Effector memory CD4-positive, alpha-beta T cell (primary cell): ENCODE data around the gene CCDC14.

Experiments
- DNase-seq, 3 donors: peaks; one replicate each; pipeline ENCODE4 v3.0.0-alpha.2; 2020
- H3K27ac ChIP-seq: 2 replicates; pipeline ENCODE4 v1.7.0; 2013; ENCODE audit warnings: mild to moderate bottlenecking, low read length, moderate library complexity; ENCODE audit not compliant: insufficient read depth, poor library complexity, severe bottlenecking
- H3K27me3 ChIP-seq: replicated peaks from 2 replicates; pipeline ENCODE4 v1.7.0; 2013; ENCODE audit warnings: mild to moderate bottlenecking, low read length; ENCODE audit not compliant: insufficient read depth, control insufficient read depth, poor library complexity, severe bottlenecking
- H3K36me3 ChIP-seq: 2 replicates; pipeline ENCODE4 v1.7.0; 2013; ENCODE audit warnings: mild to moderate bottlenecking, low read length, moderate library complexity; ENCODE audit not compliant: control insufficient read depth, insufficient read depth
- H3K4me1 ChIP-seq: 2 replicates; pipeline ENCODE4 v1.7.0; 2013; ENCODE audit warnings: low read length, mild to moderate bottlenecking; ENCODE audit not compliant: control insufficient read depth, insufficient read depth, poor library complexity, severe bottlenecking
- H3K4me3 ChIP-seq: 2 replicates; pipeline ENCODE4 v1.7.0; 2013; ENCODE audit warnings: low read length, low read depth, mild to moderate bottlenecking; ENCODE audit not compliant: insufficient read depth, poor library complexity, severe bottlenecking
- H3K9me3 ChIP-seq: 2 replicates; pipeline ENCODE4 v1.7.0; 2013; ENCODE audit warnings: mild to moderate bottlenecking, low read length, moderate library complexity; ENCODE audit not compliant: control insufficient read depth

CCDC14 gene

GRCh38 chr3:123883701-123884202 is 77.3 kb downstream of the CCDC14 start:
- peaks cover 6% of the 10 kb centered on the region for H3K4me1 ChIP-seq
- H3K27me3 ChIP-seq: peaks cover 16% of the 10 kb centered on the region
- no peaks in the 10 kb centered on the region for H3K9me3 ChIP-seq
- DNase-seq: no peak
- H3K27ac ChIP-seq: no peak overlapping the region
- H3K4me3 ChIP-seq: no peak overlapping the region
- no peaks in the 10 kb centered on the region for H3K36me3 ChIP-seq

- Histone ChIP-seq H3K27me3 (peaks cover 16% of the 10 kb centered on the region), H3K27ac (no peak overlapping the region)
- DNase-seq: no peak
Measured at GRCh38 chr3:123883111-123883510, 77.9 kb downstream of the CCDC14 start.

GRCh38 chr3:123881771-123882170 is 79.3 kb downstream of the CCDC14 start:
- no peak overlapping the region for H3K4me3 ChIP-seq
- no peak overlapping the region for H3K27ac ChIP-seq
- no peaks in the 10 kb centered on the region for H3K36me3 ChIP-seq
- DNase-seq: no peak
- H3K27me3 ChIP-seq: peaks cover 16% of the 10 kb centered on the region
- peaks cover 6% of the 10 kb centered on the region for H3K4me1 ChIP-seq
- H3K9me3 ChIP-seq: no peaks in the 10 kb centered on the region

More at GRCh38 chr3:123883111-123883510, 77.9 kb downstream of the CCDC14 start:
- no peaks in the 10 kb centered on the region for H3K9me3 ChIP-seq
- H3K36me3 ChIP-seq: no peaks in the 10 kb centered on the region
- no peak overlapping the region for H3K4me3 ChIP-seq
- peaks cover 6% of the 10 kb centered on the region for H3K4me1 ChIP-seq

GRCh38 chr3:123880998-123881561 is 79.9 kb downstream of the CCDC14 start:
- no peak for DNase-seq
- Histone ChIP-seq H3K9me3 (no peaks in the 10 kb centered on the region), H3K36me3 (no peaks in the 10 kb centered on the region), H3K4me3 (no peak overlapping the region), H3K27me3 (peaks cover 16% of the 10 kb centered on the region), H3K4me1 (peaks cover 6% of the 10 kb centered on the region), H3K27ac (no peak overlapping the region)

- H3K9me3 ChIP-seq: no peaks in the 10 kb centered on the region
- H3K36me3 ChIP-seq: no peaks in the 10 kb centered on the region
- H3K4me1 ChIP-seq: peaks cover 5% of the 10 kb centered on the region
- no peak overlapping the region for H3K27ac ChIP-seq
- no peak overlapping the region for H3K4me3 ChIP-seq
- H3K27me3 ChIP-seq: peaks cover 16% of the 10 kb centered on the region
- DNase-seq: no peak
Measured at GRCh38 chr3:123878807-123879206, 82.2 kb downstream of the CCDC14 start.

GRCh38 chr3:123877965-123878364 is 83.1 kb downstream of the CCDC14 start:
- Histone ChIP-seq H3K4me1 (no peaks in the 10 kb centered on the region), H3K36me3 (no peaks in the 10 kb centered on the region), H3K27ac (no peak overlapping the region), H3K9me3 (no peaks in the 10 kb centered on the region), H3K27me3 (peaks cover 9% of the 10 kb centered on the region), H3K4me3 (no peak overlapping the region)
- DNase-seq: no peak

GRCh38 chr3:123877466-123877865 is 83.6 kb downstream of the CCDC14 start:
- H3K36me3 ChIP-seq: no peaks in the 10 kb centered on the region
- no peak overlapping the region for H3K27ac ChIP-seq
- DNase-seq: no peak

GRCh38 chr3:123876858-123877257 is 84.2 kb downstream of the CCDC14 start:
- Histone ChIP-seq H3K27me3 (peaks cover 3% of the 10 kb centered on the region), H3K9me3 (no peaks in the 10 kb centered on the region), H3K36me3 (no peaks in the 10 kb centered on the region), H3K4me3 (no peak overlapping the region), H3K27ac (no peak overlapping the region), H3K4me1 (no peaks in the 10 kb centered on the region)
- DNase-seq: no peak

More at GRCh38 chr3:123877466-123877865, 83.6 kb downstream of the CCDC14 start:
- Histone ChIP-seq H3K27me3 (peaks cover 7% of the 10 kb centered on the region), H3K4me1 (no peaks in the 10 kb centered on the region), H3K4me3 (no peak overlapping the region), H3K9me3 (no peaks in the 10 kb centered on the region)

GRCh38 chr3:123872621-123873020 is 88.4 kb downstream of the CCDC14 start:
- no peaks in the 10 kb centered on the region for H3K4me1 ChIP-seq
- no peak overlapping the region for H3K27ac ChIP-seq
- H3K4me3 ChIP-seq: no peak overlapping the region
- H3K27me3 ChIP-seq: peaks cover 3% of the 10 kb centered on the region
- no peaks in the 10 kb centered on the region for H3K9me3 ChIP-seq
- DNase-seq: no peak
- H3K36me3 ChIP-seq: no peaks in the 10 kb centered on the region

GRCh38 chr3:123871946-123872345 is 89.1 kb downstream of the CCDC14 start:
- Histone ChIP-seq H3K27ac (no peak overlapping the region), H3K4me3 (no peak overlapping the region), H3K27me3 (peaks cover 3% of the 10 kb centered on the region), H3K4me1 (no peaks in the 10 kb centered on the region), H3K36me3 (no peaks in the 10 kb centered on the region), H3K9me3 (no peaks in the 10 kb centered on the region)
- no peak for DNase-seq
